Putamen (tissue), 1 donor: ENCODE measurements around the gene PLCL2.

Experiments used
- DNase-seq: peaks from one replicate; pipeline ENCODE4 v3.0.0-alpha.2; 2016; ENCODE audit warnings: low spot score

Gene PLCL2

GRCh38 chr3:16893618-16894200 lies 9.0 kb downstream of the PLCL2 start:
- no peak for DNase-seq

GRCh38 chr3:16896094-16896627 lies 11.4 kb downstream of the PLCL2 start:
- no peak for DNase-seq

GRCh38 chr3:16896820-16897219 lies 12.1 kb downstream of the PLCL2 start:
- no peak for DNase-seq

- DNase-seq, result no peak
These were observed 12.6 kb downstream of the PLCL2 start for GRCh38 chr3:16897254-16897926.

GRCh38 chr3:16898595-16899395 lies 14.0 kb downstream of the PLCL2 start:
- no peak for DNase-seq

- no peak for DNase-seq
These were observed 15.2 kb downstream of the PLCL2 start for GRCh38 chr3:16899919-16900318.

- no peak for DNase-seq
These were observed 16.2 kb downstream of the PLCL2 start for GRCh38 chr3:16900779-16901440.

GRCh38 chr3:16904423-16905417 lies 20.0 kb downstream of the PLCL2 start:
- no peak for DNase-seq

- no peak for DNase-seq
These were observed 20.9 kb downstream of the PLCL2 start for GRCh38 chr3:16905704-16906103.

- DNase-seq, result no peak
These were observed 21.9 kb downstream of the PLCL2 start for GRCh38 chr3:16906682-16907081.

- DNase-seq, result no peak
These were observed 22.5 kb downstream of the PLCL2 start for GRCh38 chr3:16907243-16907642.

GRCh38 chr3:16908016-16908807 lies 23.5 kb downstream of the PLCL2 start:
- DNase-seq, result no peak

GRCh38 chr3:16908896-16909295 lies 24.1 kb downstream of the PLCL2 start:
- DNase-seq, result no peak

- DNase-seq, result no peak
These were observed 25.0 kb downstream of the PLCL2 start for GRCh38 chr3:16909802-16910201.

- DNase-seq, result no peak
These were observed 25.5 kb downstream of the PLCL2 start for GRCh38 chr3:16910207-16910606.

- no peak for DNase-seq
These were observed 27.2 kb downstream of the PLCL2 start for GRCh38 chr3:16911916-16912315.

- no peak for DNase-seq
These were observed 27.9 kb downstream of the PLCL2 start for GRCh38 chr3:16912400-16913263.

GRCh38 chr3:16913264-16913580 lies 28.5 kb downstream of the PLCL2 start:
- DNase-seq, result no peak

GRCh38 chr3:16916840-16917239 lies 32.1 kb downstream of the PLCL2 start:
- DNase-seq, result no peak
